Activated CD4-positive, alpha-beta T cell treated with anti-CD3 and anti-CD28 coated beads for 24 hours (primary cell): ENCODE results near the gene PDE9A.

Experiments used
- DNase-seq, 2 donors: peaks; one replicate each; pipeline ENCODE4 v3.0.0-alpha.2; 2020; ENCODE audit warnings: low read depth in 2 of 2

Gene PDE9A

GRCh38 chr21:42688226-42688840 lies 34.9 kb downstream of the PDE9A start:
- no peak for DNase-seq

- DNase-seq: no peak
Observed at GRCh38 chr21:42688841-42689371, 35.5 kb downstream of the PDE9A start.

- no peak for DNase-seq
Observed at GRCh38 chr21:42690586-42690985, 37.2 kb downstream of the PDE9A start.

GRCh38 chr21:42691901-42692559 lies 38.6 kb downstream of the PDE9A start:
- no peak for DNase-seq

- DNase-seq: no peak
Observed at GRCh38 chr21:42692688-42693087, 39.3 kb downstream of the PDE9A start.

GRCh38 chr21:42694751-42695696 lies 41.6 kb downstream of the PDE9A start:
- no peak for DNase-seq

- DNase-seq: no peak
Observed at GRCh38 chr21:42695697-42696380, 42.4 kb downstream of the PDE9A start.

- no peak for DNase-seq
Observed at GRCh38 chr21:42696501-42697040, 43.1 kb downstream of the PDE9A start.

- no peak for DNase-seq
Observed at GRCh38 chr21:42698733-42699132, 45.3 kb downstream of the PDE9A start.

GRCh38 chr21:42699196-42699595 lies 45.8 kb downstream of the PDE9A start:
- no peak for DNase-seq

- DNase-seq: no peak
Observed at GRCh38 chr21:42701706-42702456, 48.5 kb downstream of the PDE9A start.

- no peak for DNase-seq
Observed at GRCh38 chr21:42702720-42703119, 49.3 kb downstream of the PDE9A start.

GRCh38 chr21:42703136-42703908 lies 49.9 kb downstream of the PDE9A start:
- no peak for DNase-seq

- no peak for DNase-seq
Observed at GRCh38 chr21:42703965-42704364, 50.5 kb downstream of the PDE9A start.

GRCh38 chr21:42704861-42705260 lies 51.4 kb downstream of the PDE9A start:
- DNase-seq: no peak

GRCh38 chr21:42705346-42705745 lies 51.9 kb downstream of the PDE9A start:
- no peak for DNase-seq

- no peak for DNase-seq
Observed at GRCh38 chr21:42705746-42706374, 52.4 kb downstream of the PDE9A start.

- no peak for DNase-seq
Observed at GRCh38 chr21:42706765-42707164, 53.3 kb downstream of the PDE9A start.

GRCh38 chr21:42707207-42707830 lies 53.9 kb downstream of the PDE9A start:
- DNase-seq: no peak
